Hematopoietic multipotent progenitor cell (in vitro differentiated cells): ENCODE results near the gene OR10V1. TPM values are rescaled to one million over a fixed set of nuclear protein-coding genes. Genes with fewer than 3 reads are reported as not detected.
A peak's percentile ranks its signal among the peaks of the same experiment; 100 is the strongest.

Experiments
- DNase-seq, 3 donors: peaks; one replicate each; pipeline ENCODE4 v3.0.0-alpha.2; 2011 to 2015; ENCODE audit warnings: low read depth in 2 of 3, low spot score in 2 of 3
- total RNA-seq: library from RNA; depleted of rRNA; stranded (reverse); fragments of >200 nt; gene quantifications from one replicate; pipeline ENCODE4 v1.2.3, GENCODE V29; 2012

Gene OR10V1
- total RNA-seq, 1 donor, result not detected

GRCh38 chr11:59669611-59670009 is 44.0 kb downstream of the OR10V1 start:
- no peak for DNase-seq

GRCh38 chr11:59668950-59669610 is 44.6 kb downstream of the OR10V1 start, which contains the start of gene PATL1:
Gene PATL1 (minus strand): TSS chr11:59669037. CDS start chr11:59668895, 142 bp downstream.
- peak; percentile 96 to 100 (median 99) for DNase-seq

- peak in 2 of 3 donors; percentile 3 to 63 for DNase-seq
Observed at GRCh38 chr11:59668188-59668949, 45.3 kb downstream of the OR10V1 start.

GRCh38 chr11:59667812-59668187 is 45.8 kb downstream of the OR10V1 start:
- DNase-seq, result no peak

- no peak for DNase-seq
Observed at GRCh38 chr11:59666969-59667368, 46.7 kb downstream of the OR10V1 start.

Other genes with a start within 250 kb of the OR10V1 start
- gene OR4D10, start 240.5 kb downstream of the OR10V1 start, total RNA-seq, result not detected
- gene OR4D11, start 210.3 kb downstream of the OR10V1 start, total RNA-seq, result not detected
- gene OR4D9, start 202.3 kb downstream of the OR10V1 start, total RNA-seq, result under 0.01 TPM
- 23.7 TPM for gene OSBP, start 98.1 kb downstream of the OR10V1 start, total RNA-seq
- gene PATL1, start 44.8 kb downstream of the OR10V1 start, total RNA-seq, result 8.3 TPM
- 23.2 TPM for gene STX3, start 41.5 kb upstream of the OR10V1 start, total RNA-seq
- gene MRPL16, start 96.9 kb upstream of the OR10V1 start, total RNA-seq, result 80.2 TPM
- gene CBLIF, start 131.7 kb upstream of the OR10V1 start, total RNA-seq, result not detected
- under 0.01 TPM for gene TCN1, start 152.6 kb upstream of the OR10V1 start, total RNA-seq
- not detected for gene OOSP3, start 164.9 kb upstream of the OR10V1 start, total RNA-seq
- gene OOSP1, start 224.6 kb upstream of the OR10V1 start, total RNA-seq, result not detected